ENCODE measurements around the gene TMEM214.
"Not testable (repeated sequence)": the region's sequence is repeated elsewhere in the genome, so short reads cannot be mapped to it uniquely, and the experiment has no call there.

The TMEM214 gene

DNA sequence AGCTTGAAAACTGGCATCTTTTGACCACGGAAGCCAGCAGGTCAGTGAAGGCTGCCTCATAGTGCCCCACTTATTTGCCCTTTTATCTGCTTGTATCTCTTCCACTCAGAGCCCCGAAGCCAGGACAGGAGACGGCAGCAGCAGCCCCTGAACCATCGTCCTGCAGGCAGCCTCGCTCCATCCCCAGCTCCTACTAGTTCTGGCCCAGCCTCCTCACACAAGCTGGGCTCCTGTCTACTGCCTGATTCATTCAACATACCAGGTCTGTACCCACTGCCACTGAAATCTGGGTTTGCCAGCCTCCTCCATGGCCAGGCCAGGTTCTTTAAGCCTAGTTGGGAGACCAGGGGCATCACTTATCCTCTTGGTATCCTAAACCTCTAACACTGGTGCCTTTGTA, 34.6 kb downstream of the TMEM214 start:
- DNase-seq (ENCODE audit: extremely low read depth in 1 of 2, low read depth in 1 of 2) = no peak

DNA sequence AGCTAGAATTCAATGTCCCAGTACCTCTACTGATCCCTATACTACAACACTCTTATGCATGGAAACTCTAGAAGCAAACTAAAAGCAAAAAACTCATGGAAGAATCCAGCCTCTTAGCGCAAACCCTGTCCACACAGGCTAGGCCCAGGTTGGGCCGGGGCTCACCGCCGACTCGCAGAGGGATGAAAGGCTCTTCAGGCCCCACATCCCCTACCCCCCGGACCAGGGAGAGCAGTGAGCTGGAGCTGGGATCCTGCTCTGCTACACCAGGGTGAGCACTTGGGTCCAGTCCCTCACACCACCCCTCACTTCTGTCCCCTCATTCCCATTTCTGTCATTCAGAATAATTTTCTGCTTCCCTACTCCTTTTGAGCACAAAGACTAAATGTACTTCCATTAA, 36.7 kb downstream of the TMEM214 start:
- DNase-seq (ENCODE audit: extremely low read depth in 1 of 2, low read depth in 1 of 2) = no peak

GRCh38 chr2:27069961-27070618, 37.3 kb downstream of the TMEM214 start:
- DNase-seq (ENCODE audit: extremely low read depth in 1 of 2, low read depth in 1 of 2) = no peak

DNA sequence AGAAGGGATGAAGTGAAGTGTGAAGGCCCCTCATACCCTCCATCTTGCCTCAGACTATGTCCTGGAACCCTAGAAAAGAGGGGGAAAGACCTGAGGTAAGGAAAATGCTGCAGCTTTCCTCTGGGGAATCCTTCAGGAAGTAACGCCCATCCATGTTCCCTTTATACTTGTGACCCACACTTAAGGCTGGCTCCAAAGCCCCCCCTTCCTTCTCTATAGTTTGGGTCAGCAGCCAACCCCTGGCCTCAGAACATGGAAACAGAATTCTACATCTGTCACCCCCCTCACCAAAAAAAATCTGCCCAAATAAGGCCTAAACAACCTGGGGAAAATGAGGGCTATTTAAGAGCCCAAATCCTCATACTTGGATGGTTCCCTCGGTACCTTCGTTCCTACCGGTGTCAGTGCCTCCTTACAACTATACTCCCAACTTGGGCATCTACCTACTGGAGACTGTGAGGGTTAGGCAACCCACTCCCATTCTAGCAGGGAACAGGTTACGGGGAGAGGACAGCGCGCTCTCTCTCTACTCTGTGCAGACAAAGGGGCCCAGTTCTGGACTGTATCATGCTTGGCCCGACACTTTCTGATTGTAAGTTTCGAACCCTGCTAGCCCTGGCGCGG, 38.0 kb downstream of the TMEM214 start:
- DNase-seq (ENCODE audit: extremely low read depth in 1 of 2, low read depth in 1 of 2) = no peak

GRCh38 chr2:27071277-27071989, 38.7 kb downstream of the TMEM214 start, which contains the start of gene OST4:
OST4 (minus strand) TSS chr2:27071654.
- DNase-seq (ENCODE audit: extremely low read depth in 1 of 2, low read depth in 1 of 2) = peak; percentile 57 to 81

DNA sequence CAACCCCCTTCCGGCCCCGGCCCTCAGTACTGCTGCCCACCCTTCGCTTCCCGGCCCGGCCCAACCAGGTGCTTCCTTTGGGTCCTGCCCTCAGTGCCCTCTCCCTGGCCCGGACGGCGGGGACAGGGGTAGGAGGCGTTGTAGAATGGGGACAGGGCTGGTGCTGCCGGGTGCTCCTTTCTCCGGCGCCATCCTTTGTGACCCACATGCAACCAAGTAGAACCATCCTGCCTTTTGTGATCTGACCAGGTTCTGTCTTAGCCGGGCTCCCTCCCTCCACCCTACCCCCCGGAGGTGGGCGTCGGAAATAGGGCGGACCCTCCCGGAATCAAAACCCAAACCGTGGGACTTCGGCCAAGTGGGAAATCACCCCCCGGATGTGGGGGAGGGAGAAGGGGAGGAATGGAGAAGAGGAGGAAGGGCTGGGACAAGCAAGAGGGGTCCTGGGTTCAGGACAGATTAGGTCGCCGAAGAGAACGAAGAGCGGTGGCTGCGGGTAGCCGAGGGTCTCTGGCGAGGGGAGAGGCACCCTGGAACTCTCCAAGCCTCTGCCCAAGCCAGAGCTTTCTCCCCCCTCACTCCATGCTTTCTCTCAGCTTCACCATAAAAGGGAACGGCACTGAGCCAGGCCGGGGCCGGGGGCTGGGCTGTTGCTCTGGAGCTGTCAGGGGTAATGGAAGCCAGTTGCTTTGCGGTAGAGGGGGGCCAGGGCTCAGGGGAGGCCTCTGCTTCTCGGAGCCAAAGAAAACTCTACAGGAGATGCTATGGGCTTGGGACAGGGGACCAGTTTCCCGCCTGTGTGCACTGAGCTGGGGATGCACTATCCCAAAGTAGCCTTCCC, 39.4 kb downstream of the TMEM214 start:
- DNase-seq (ENCODE audit: extremely low read depth in 1 of 2, low read depth in 1 of 2) = no peak

DNA sequence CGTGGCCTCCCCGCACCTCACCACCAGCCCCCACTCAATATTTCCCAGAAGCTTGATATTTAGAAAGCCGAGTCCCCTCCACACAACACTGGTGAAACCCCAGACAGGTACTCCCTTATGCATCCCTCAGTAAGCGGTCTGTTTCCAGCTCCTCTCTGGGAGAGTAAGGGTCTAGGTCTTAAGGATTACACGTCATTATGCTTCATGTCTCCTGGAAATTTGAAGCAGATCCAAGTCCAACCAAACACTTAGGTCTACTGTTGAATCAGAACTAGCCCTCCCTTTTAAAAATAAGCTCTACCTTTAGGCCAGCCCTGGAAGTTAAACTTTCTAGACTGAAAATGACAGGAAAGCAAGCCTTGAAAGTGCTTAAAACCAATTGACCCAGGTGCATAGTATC, 40.2 kb downstream of the TMEM214 start:
- no peak for DNase-seq (ENCODE audit: extremely low read depth in 1 of 2, low read depth in 1 of 2)

- no peak for DNase-seq (ENCODE audit: extremely low read depth in 1 of 2, low read depth in 1 of 2)
Measured at GRCh38 chr2:27073782-27074181, 41.0 kb downstream of the TMEM214 start.

GRCh38 chr2:27074738-27075565, 42.2 kb downstream of the TMEM214 start:
- no peak for DNase-seq (ENCODE audit: extremely low read depth in 1 of 2, low read depth in 1 of 2)

GRCh38 chr2:27075566-27075871, 42.8 kb downstream of the TMEM214 start:
- not testable (repeated sequence) for DNase-seq (ENCODE audit: extremely low read depth in 1 of 2, low read depth in 1 of 2)

- no peak for DNase-seq (ENCODE audit: extremely low read depth in 1 of 2, low read depth in 1 of 2)
Measured at GRCh38 chr2:27076323-27076722, 43.6 kb downstream of the TMEM214 start.

- no peak for DNase-seq (ENCODE audit: extremely low read depth in 1 of 2, low read depth in 1 of 2)
Measured at GRCh38 chr2:27077231-27077630, 44.5 kb downstream of the TMEM214 start.

DNA sequence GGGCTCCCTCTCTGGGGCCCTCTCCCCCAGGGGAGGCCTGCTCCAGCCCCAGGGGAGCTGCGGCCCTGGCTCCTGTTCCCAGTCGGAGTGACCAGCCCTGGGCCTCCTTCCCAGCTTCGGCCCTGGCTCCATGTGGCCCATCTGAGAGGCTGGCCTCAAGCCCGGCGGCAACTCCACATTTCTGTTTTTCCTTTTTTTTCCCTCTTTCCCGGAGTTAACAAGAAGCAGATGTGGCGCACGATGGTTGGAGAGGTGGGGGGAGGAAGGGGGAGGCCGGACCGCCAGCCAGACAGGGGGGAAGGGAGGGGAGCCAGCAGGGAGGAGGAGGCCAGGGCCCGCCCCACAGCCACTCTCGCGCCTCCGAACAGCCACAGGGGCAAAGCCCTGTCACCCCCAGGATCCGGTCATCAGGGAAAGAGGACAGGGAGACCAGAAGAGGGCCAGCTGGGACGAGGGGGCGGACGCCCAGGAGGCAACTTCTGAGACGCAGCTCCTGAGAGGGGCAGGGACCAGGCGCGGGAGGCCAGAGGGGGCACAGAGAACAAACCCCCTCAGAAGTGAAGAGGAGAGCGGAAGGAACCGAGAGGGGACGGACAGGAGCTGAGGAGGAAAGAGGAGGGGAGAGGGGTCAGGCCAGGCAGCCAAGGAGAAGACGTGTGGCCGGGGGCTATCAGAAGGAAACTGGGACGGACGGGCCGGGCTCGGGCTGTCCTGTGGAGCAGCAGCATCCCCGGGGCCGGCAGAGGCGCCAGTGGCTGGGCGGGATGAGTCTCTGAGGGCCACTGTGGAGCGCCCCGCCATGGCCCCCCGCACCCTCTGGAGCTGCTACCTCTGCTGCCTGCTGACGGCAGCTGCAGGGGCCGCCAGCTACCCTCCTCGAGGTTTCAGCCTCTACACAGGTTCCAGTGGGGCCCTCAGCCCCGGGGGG, 45.8 kb downstream of the TMEM214 start, which contains the start of gene EMILIN1:
EMILIN1 (plus strand) TSS at position 349 of the 928 bp plus-strand sequence; CDS start at position 800, 451 bp downstream.
- no peak for DNase-seq (ENCODE audit: extremely low read depth in 1 of 2, low read depth in 1 of 2)

DNA sequence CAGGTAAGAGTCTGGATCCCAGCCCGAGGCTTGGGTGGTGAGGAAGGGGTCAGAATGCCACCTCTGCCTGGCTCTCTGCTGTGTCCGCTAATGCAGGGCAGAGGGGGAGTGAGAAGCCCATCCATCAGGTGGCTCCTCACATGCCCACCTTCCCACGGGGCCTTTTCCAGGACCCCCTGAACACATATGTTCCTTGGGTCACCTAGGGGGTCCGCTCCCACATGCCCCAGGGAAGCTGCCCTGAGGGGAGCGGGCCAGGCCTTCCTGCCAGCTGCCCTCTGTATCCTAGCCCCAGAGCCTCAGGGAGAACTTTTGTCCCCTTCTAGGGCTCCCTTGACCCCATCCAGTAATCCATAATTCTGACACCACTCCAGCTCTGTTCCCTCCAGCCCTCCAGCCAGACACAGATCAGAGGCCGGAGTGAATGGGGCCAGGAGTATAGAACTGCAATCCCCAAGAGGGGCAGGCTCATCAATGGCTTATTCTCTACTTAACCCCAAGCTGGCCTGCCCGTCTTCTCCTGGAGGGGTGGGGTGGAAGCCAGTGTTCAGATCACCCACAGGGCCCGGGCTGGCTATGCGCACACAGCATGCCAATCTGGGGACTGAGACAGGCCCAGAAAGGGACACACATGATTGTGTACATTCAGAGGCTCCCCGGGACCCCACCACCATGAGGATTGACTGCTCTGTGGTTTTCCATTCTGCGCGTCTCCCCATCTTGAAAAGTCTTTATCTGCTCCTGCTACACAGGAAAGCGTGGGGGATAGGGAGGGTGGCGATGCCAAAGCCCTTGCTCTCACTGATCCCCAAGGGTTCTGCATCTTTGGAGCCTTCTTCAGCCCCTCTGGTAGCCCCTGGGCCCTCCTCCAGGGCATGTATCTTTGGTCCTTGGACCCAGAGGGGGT, 46.7 kb downstream of the TMEM214 start:
- DNase-seq (ENCODE audit: extremely low read depth in 1 of 2, low read depth in 1 of 2) = no peak

DNA sequence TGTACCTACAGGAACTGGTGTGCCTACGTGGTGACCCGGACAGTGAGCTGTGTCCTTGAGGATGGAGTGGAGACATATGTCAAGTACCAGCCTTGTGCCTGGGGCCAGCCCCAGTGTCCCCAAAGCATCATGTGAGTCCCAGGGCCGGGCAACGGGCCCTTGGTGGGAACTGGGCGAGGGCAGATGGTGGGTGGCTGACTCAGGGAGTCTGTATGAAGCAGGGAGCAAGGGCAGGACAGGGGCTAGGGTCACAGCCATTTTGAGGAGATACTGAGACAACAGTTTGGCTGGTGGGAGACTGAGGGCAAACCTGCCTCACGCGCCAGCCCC, 47.3 kb downstream of the TMEM214 start:
- DNase-seq (ENCODE audit: extremely low read depth in 1 of 2, low read depth in 1 of 2) = no peak

- no peak for DNase-seq (ENCODE audit: extremely low read depth in 1 of 2, low read depth in 1 of 2)
Measured at GRCh38 chr2:27080603-27080936, 47.8 kb downstream of the TMEM214 start.

GRCh38 chr2:27081984-27082772, 49.4 kb downstream of the TMEM214 start:
- no peak for DNase-seq (ENCODE audit: extremely low read depth in 1 of 2, low read depth in 1 of 2)

Measured in activated CD8-positive, alpha-beta memory T cell treated with anti-CD3 and anti-CD28 coated beads for 1 hour (primary cell).